Endothelial cell of umbilical vein (primary cell): ENCODE results near the gene TRERF1. TPM values are rescaled to one million over a fixed set of nuclear protein-coding genes. Genes with fewer than 3 reads are reported as not detected.
A peak's percentile ranks its signal among the peaks of the same experiment; 100 is the strongest.

Experiments
- BruUV-seq: library from RNA; stranded (reverse); fragments of 400-500 nt; replicated peaks from 2 replicates; lab custom pipeline; 2021; lab: Mats Ljungman, UMichigan
- CTCF ChIA-PET: fragments of 300-600, 350-600 bp; sonication (Branson Sonifier 250); formaldehyde crosslinking; loops from one replicate; lab custom pipeline; 2021; ENCODE audit warnings: antibody characterized with exemption, inconsistent platforms; lab: Charles Lee
- POLR2A ChIA-PET: fragments of 300-600, 350-600 bp; sonication (Branson Sonifier 250); formaldehyde crosslinking; loops from one replicate; lab custom pipeline; 2021; ENCODE audit warnings: antibody characterized with exemption, inconsistent platforms; lab: Charles Lee
- DNase-seq: peaks from one replicate; pipeline ENCODE4 v3.0.0-alpha.2; 2011; ENCODE audit warnings: low read depth, low spot score
- FAIRE-seq: peaks from 2 replicates; lab custom pipeline; 2011; peaks lifted over from hg19 to GRCh38; lab: Jason Lieb, UNC
- H2AFZ ChIP-seq: 2 replicates; pipeline ENCODE4 v1.6.0; 2012; ENCODE audit warnings: low read depth, low read length, control low read depth, inconsistent platforms
- H3K27ac ChIP-seq: 2 replicates; pipeline ENCODE4 v1.5.1; 2011; ENCODE audit warnings: low read depth, mild to moderate bottlenecking, control low read depth, low read length, moderate library complexity; ENCODE audit not compliant: insufficient read depth
- H3K27me3 ChIP-seq, 2 experiments: 2 replicates each; pipeline versions ENCODE4 v1.6.0 to v1.6.1; 2011; ENCODE audit warnings: low read length in 2 of 2, mixed read lengths in 1 of 2; ENCODE audit not compliant: control insufficient read depth in 2 of 2, insufficient read depth in 2 of 2
- H3K36me3 ChIP-seq, 2 experiments: 2 replicates in 1 of 2; 3 replicates in 1 of 2; pipeline ENCODE4 v1.5.1; 2011; ENCODE audit warnings: low read length in 2 of 2, mild to moderate bottlenecking in 1 of 2, moderate library complexity in 1 of 2; ENCODE audit not compliant: control insufficient read depth in 2 of 2, insufficient read depth in 2 of 2; ENCODE audit errors: extremely low read depth in 1 of 2
- H3K4me1 ChIP-seq: 3 replicates; pipeline ENCODE4 v1.5.1; 2011; ENCODE audit warnings: mild to moderate bottlenecking, low read length; ENCODE audit not compliant: control insufficient read depth, insufficient read depth; ENCODE audit errors: extremely low read depth
- H3K4me2 ChIP-seq: 2 replicates; pipeline ENCODE4 v1.6.1; 2011; ENCODE audit warnings: low read length, control low read depth, mixed read lengths; ENCODE audit not compliant: insufficient read depth
- H3K4me3 ChIP-seq, 3 experiments: fragments of 200-600 bp in 1 of 3; sonication (generic), shearing (Covaris generic) in 1 of 3; replicated peaks in 1 of 3; 2 replicates each; pipeline ENCODE4 v1.5.1; 2011 to 2016; ENCODE audit warnings: control low read depth in 3 of 3, low read length in 3 of 3, mild to moderate bottlenecking in 2 of 3, inconsistent platforms in 1 of 3, low read depth in 1 of 3, moderate library complexity in 1 of 3; ENCODE audit not compliant: insufficient read depth in 1 of 3
- H3K79me2 ChIP-seq: 2 replicates; pipeline ENCODE4 v1.6.0; 2012; ENCODE audit warnings: low read length, inconsistent platforms; ENCODE audit not compliant: control insufficient read depth, insufficient read depth
- H3K9ac ChIP-seq: replicated peaks from 2 replicates; pipeline ENCODE3; 2011; ENCODE audit warnings: low read length, control low read depth; ENCODE audit not compliant: insufficient read depth; ENCODE audit errors: extremely low read depth
- H3K9me1 ChIP-seq: replicated peaks from 3 replicates; pipeline ENCODE4 v1.6.0; 2011; ENCODE audit warnings: mild to moderate bottlenecking, low read length; ENCODE audit not compliant: control insufficient read depth, insufficient read depth; ENCODE audit errors: extremely low read depth
- H3K9me3 ChIP-seq: replicated peaks from 2 replicates; pipeline ENCODE4 v1.5.1; 2012; ENCODE audit warnings: low read length, inconsistent platforms; ENCODE audit not compliant: control insufficient read depth, insufficient read depth
- H4K20me1 ChIP-seq: replicated peaks from 2 replicates; pipeline ENCODE3; 2011; ENCODE audit warnings: mild to moderate bottlenecking, low read length; ENCODE audit not compliant: control insufficient read depth, insufficient read depth; ENCODE audit errors: extremely low read depth
- EZH2 ChIP-seq: IDR thresholded peaks from 2 replicates; pipeline ENCODE4 v1.6.1; 2012; ENCODE audit warnings: borderline replicate concordance, low read depth, mild to moderate bottlenecking, moderate library complexity, low read length, inconsistent platforms; ENCODE audit not compliant: severe bottlenecking
- FOS ChIP-seq: IDR thresholded peaks from 2 replicates; pipeline ENCODE4 v1.6.1; 2011; ENCODE audit warnings: mild to moderate bottlenecking, low read length, moderate library complexity, borderline replicate concordance; ENCODE audit not compliant: insufficient read depth
- GATA2 ChIP-seq: IDR thresholded peaks from 2 replicates; pipeline ENCODE4 v1.7.0; 2011; ENCODE audit warnings: low read depth, mild to moderate bottlenecking, moderate library complexity, mixed read lengths, low read length; ENCODE audit not compliant: insufficient read length, insufficient read depth
- JUN ChIP-seq: IDR thresholded peaks from 2 replicates; pipeline ENCODE4 v1.6.1; 2011; ENCODE audit warnings: borderline replicate concordance, low read depth; ENCODE audit not compliant: insufficient read length, insufficient read depth
- MYC ChIP-seq: IDR thresholded peaks from one replicate; pipeline ENCODE4 v1.6.1; 2011; ENCODE audit warnings: mild to moderate bottlenecking, low read depth, low read length
- POLR2A ChIP-seq: IDR thresholded peaks from 2 replicates; pipeline ENCODE4 v1.6.1; 2012; ENCODE audit warnings: low read depth, mild to moderate bottlenecking, control low read depth, low read length
- POLR2AphosphoS5 ChIP-seq: IDR thresholded peaks from 2 replicates; pipeline ENCODE4 v1.6.1; 2012; ENCODE audit warnings: low read depth, mild to moderate bottlenecking, control low read depth, low read length, moderate library complexity; ENCODE audit not compliant: insufficient read depth
- dilution Hi-C: fragments of 300-500 bp; cut with MboI; formaldehyde crosslinking; loops from one replicate; pipeline ENCODE4 v1.15.0; 2019; ENCODE audit warnings: low sequenced_read_pairs; ENCODE audit not compliant: extremely low pct_ligation_motif_present
- intact Hi-C: fragments of 100-400 bp; cut with micrococcal nuclease; formaldehyde crosslinking; loops from one replicate; pipeline ENCODE4 v1.10.0; 2022
- polyA plus RNA-seq, 4 experiments: library from polyadenylated mRNA; depleted of rRNA in 3 of 4; stranded (reverse) in 3 of 4; unstranded in 1 of 4; fragments of >200 nt; gene quantifications; 2 replicates each; pipeline versions ENCODE4 v1.2.1 to v1.2.3, GENCODE V29; 2011 to 2012; ENCODE audit warnings: missing spikeins in 1 of 4
- total RNA-seq: library from RNA; stranded (reverse); gene quantifications from 2 replicates; pipeline ENCODE4 v1.2.3, GENCODE V29; 2021
- TF ChIP-seq, protein P1 (sequence below): IDR thresholded peaks from 2 replicates; pipeline ENCODE4 v1.6.1; 2011; ENCODE audit not compliant: insufficient read depth, insufficient read length
- TF ChIP-seq, protein P2 (sequence below), 2 donors: IDR thresholded peaks; 1 replicate in 1 of 2; 2 replicates in 1 of 2; pipeline ENCODE4 v1.5.1; 2011; ENCODE audit warnings: low read length in 2 of 2, mild to moderate bottlenecking in 2 of 2, moderate library complexity in 2 of 2, control low read depth in 1 of 2, inconsistent platforms in 1 of 2, low read depth in 1 of 2; ENCODE audit not compliant: insufficient read depth in 1 of 2; ENCODE audit errors: extremely low read depth in 1 of 2

Gene TRERF1
- total and polyA plus RNA-seq, 2 donors (not counting 3 experiments of a cell fraction or from before 2014, with no cell fraction given) = 0.73 to 5.5 TPM

DNA sequence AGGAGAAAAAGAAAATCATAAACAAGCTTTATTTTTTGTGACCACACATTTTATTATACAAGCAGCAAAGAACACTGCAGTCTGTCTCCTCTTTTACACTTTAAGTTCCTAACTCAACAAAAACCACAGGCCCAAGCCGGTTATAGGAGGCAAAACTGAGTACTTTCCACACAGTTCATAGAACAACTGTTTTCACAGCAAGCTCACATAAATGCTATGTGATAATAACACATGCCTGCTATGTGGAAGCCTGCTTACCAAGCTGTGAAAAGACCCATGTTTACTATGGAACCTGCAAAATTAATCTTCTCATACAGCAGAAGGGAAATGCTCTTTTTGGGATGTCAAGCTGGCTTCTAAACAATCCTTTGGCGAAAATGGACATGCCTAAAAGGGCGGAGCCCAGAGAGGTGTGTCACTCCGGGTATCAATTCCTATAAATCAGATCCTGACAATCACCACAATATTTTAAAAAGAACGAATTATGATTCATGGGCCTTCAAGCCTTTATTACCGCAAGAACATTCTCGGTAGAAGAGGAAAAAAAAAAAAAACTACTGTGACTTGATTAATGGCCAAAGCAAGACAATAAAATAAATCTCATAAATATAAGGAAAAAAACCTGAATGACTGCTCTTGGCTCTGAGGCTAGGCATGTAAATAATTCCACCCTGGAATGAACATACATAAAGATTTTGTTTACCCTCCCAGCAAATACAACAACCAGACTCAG is 2.6 kb downstream of the TRERF1 start:
- Histone ChIP-seq H2AFZ (no peak overlapping the region), H3K9me3 (no peaks in the 10 kb centered on the region), H3K27me3 (peaks cover 4 to 22% of the 10 kb centered on the region in 2 experiments), H4K20me1 (no peaks in the 10 kb centered on the region), H3K4me1 (peaks cover 9% of the 10 kb centered on the region), H3K4me2 (no peak overlapping the region), H3K36me3 (no peaks in the 10 kb centered on the region), H3K9me1 (no peaks in the 10 kb centered on the region), H3K27ac (no peak overlapping the region), H3K9ac (no peak overlapping the region), H3K79me2 (no peaks in the 10 kb centered on the region), H3K4me3 (no peak overlapping the region)
- DNase-seq = no peak
- TF ChIP-seq POLR2AphosphoS5 (no peak), POLR2A (no peak), JUN (no peak)
- TF ChIP-seq, protein P1, sequence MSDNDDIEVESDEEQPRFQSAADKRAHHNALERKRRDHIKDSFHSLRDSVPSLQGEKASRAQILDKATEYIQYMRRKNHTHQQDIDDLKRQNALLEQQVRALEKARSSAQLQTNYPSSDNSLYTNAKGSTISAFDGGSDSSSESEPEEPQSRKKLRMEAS = no peak
- dilution Hi-C loops = no loop called here
- POLR2A ChIA-PET = no interaction called here
- CTCF ChIA-PET = interaction anchor here (1.5 kb wide), 2 partner anchors 8 to 98 kb away, joined by 4 to 6 read pairs; no protein-coding TSS in a partner anchor
- no peak for FAIRE-seq
- BruUV-seq = no TSS peak
- intact Hi-C loops = no loop called here

DNA sequence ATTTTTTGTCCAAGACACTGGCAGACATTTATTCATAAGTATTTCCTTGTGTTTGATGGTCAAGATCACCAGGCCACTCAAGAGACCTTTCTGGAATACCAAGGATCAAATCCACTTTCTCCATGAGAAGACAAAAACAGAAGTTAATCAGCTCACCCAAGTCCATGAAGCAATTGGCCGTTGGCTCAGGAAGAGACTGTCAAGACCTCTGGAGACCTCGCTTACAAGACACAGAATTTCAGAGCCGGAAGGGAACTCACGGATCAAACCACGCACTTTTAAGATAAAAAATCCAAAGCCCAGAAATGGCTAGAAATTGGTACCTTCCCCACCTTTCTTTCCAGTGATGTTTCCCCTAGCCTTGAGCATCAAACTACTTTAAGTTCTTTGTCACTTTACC is 3.3 kb downstream of the TRERF1 start:
- CTCF ChIA-PET = interaction anchor here (1.5 kb wide), 1 partner anchor 99 kb away, joined by 6 read pairs; no protein-coding TSS in a partner anchor
- intact Hi-C loops (no loop called here), dilution Hi-C loops (no loop called here)
- FAIRE-seq = peak; percentile 49
- POLR2A ChIA-PET = no interaction called here
- H3K9me3 ChIP-seq = no peaks in the 10 kb centered on the region
- H3K9me1 ChIP-seq = no peaks in the 10 kb centered on the region
- H4K20me1 ChIP-seq = no peaks in the 10 kb centered on the region
- peaks cover 0 to 18% of the 10 kb centered on the region in 2 experiments for H3K27me3 ChIP-seq
- TF ChIP-seq MYC (no peak), FOS (no peak), JUN (no peak), POLR2A (no peak), EZH2 (no peak), POLR2AphosphoS5 (no peak), GATA2 (no peak)
- TF ChIP-seq, protein P2, sequence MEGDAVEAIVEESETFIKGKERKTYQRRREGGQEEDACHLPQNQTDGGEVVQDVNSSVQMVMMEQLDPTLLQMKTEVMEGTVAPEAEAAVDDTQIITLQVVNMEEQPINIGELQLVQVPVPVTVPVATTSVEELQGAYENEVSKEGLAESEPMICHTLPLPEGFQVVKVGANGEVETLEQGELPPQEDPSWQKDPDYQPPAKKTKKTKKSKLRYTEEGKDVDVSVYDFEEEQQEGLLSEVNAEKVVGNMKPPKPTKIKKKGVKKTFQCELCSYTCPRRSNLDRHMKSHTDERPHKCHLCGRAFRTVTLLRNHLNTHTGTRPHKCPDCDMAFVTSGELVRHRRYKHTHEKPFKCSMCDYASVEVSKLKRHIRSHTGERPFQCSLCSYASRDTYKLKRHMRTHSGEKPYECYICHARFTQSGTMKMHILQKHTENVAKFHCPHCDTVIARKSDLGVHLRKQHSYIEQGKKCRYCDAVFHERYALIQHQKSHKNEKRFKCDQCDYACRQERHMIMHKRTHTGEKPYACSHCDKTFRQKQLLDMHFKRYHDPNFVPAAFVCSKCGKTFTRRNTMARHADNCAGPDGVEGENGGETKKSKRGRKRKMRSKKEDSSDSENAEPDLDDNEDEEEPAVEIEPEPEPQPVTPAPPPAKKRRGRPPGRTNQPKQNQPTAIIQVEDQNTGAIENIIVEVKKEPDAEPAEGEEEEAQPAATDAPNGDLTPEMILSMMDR (IDR thresholded peaks at IDR 0.05; ENCODE audit: extremely low read depth in 1 of 2, insufficient read depth in 1 of 2, low read depth in 1 of 2, low read length in 2 of 2) = no peak
- TF ChIP-seq, protein P1 = no peak
- H3K36me3 ChIP-seq = no peaks in the 10 kb centered on the region
- no peak overlapping the region for H2AFZ ChIP-seq
- no peak overlapping the region for H3K4me2 ChIP-seq
- no peaks in the 10 kb centered on the region for H3K79me2 ChIP-seq
- peaks cover 8% of the 10 kb centered on the region for H3K4me1 ChIP-seq
- no peak overlapping the region for H3K9ac ChIP-seq
- no TSS peak for BruUV-seq
- H3K4me3 ChIP-seq = no peak overlapping the region
- H3K27ac ChIP-seq = no peak overlapping the region
- no peak for DNase-seq
